OCI-LY3 (cell line): ENCODE data around the gene ATP6V0A1.

ENCODE experiments used
- H2AFZ ChIP-seq: fragments of 200-600, 300-600 bp; shearing (Covaris generic); 2 replicates; pipeline ENCODE4 v1.6.0; 2014; ENCODE audit warnings: antibody characterized with exemption, low read depth, low read length
- H3K27ac ChIP-seq: fragments of 200-600, 300-600 bp; sonication (generic); 2 replicates; pipeline ENCODE4 v1.5.1; 2014; ENCODE audit warnings: mild to moderate bottlenecking, low read length, moderate library complexity, mixed read lengths
- H3K27me3 ChIP-seq: fragments of 200-600, 300-600 bp; sonication (generic); 2 replicates; pipeline ENCODE4 v1.6.1; 2014; ENCODE audit warnings: low read depth, low read length, mixed read lengths
- H3K36me3 ChIP-seq: fragments of 200-600, 300-600 bp; sonication (generic); replicated peaks from 2 replicates; pipeline ENCODE3; 2014; ENCODE audit warnings: low read depth, low read length, mixed read lengths
- H3K4me1 ChIP-seq: fragments of 300-600, 200-600 bp; sonication (generic); 2 replicates; pipeline ENCODE4 v1.6.1; 2014; ENCODE audit warnings: low read length, mixed read lengths
- H3K4me2 ChIP-seq: fragments of 200-600, 300-600 bp; sonication (generic); 2 replicates; pipeline ENCODE4 v1.6.1; 2014; ENCODE audit warnings: low read length, mixed read lengths
- H3K4me3 ChIP-seq: fragments of 300-600, 200-600 bp; sonication (generic); 2 replicates; pipeline ENCODE4 v1.5.1; 2014; ENCODE audit warnings: antibody characterized with exemption, mild to moderate bottlenecking, low read length, moderate library complexity
- H3K79me2 ChIP-seq: fragments of 300-600, 200-600 bp; shearing (Covaris generic); 2 replicates; pipeline ENCODE4 v1.6.1; 2014; ENCODE audit warnings: mild to moderate bottlenecking, low read length, mixed read lengths
- H3K9ac ChIP-seq: fragments of 300-600, 200-600 bp; shearing (Covaris generic); 2 replicates; pipeline ENCODE4 v1.6.0; 2014; ENCODE audit warnings: mild to moderate bottlenecking, low read length, moderate library complexity
- H3K9me3 ChIP-seq: fragments of 200-600, 300-600 bp; shearing (Covaris generic); 2 replicates; pipeline ENCODE4 v1.6.1; 2014; ENCODE audit warnings: low read length, mixed read lengths; ENCODE audit not compliant: insufficient read depth
- H4K20me1 ChIP-seq: fragments of 200-600, 300-600 bp; sonication (generic); 2 replicates; pipeline ENCODE4 v1.6.1; 2016; ENCODE audit warnings: low read length, mixed read lengths; ENCODE audit not compliant: insufficient read depth
- EZH2phosphoT487 ChIP-seq: fragments of 200-600 bp; shearing (Covaris generic); IDR thresholded peaks from 2 replicates; pipeline ENCODE4 v1.6.1; 2018; ENCODE audit warnings: antibody characterized with exemption, mixed run types, low read depth
- TF ChIP-seq, protein P1 (sequence below): fragments of 200-600, 300-600 bp; sonication (generic); IDR thresholded peaks from 2 replicates; pipeline ENCODE4 v1.5.1; 2014; ENCODE audit warnings: antibody characterized with exemption, low read length, low read depth

ATP6V0A1 gene

DNA sequence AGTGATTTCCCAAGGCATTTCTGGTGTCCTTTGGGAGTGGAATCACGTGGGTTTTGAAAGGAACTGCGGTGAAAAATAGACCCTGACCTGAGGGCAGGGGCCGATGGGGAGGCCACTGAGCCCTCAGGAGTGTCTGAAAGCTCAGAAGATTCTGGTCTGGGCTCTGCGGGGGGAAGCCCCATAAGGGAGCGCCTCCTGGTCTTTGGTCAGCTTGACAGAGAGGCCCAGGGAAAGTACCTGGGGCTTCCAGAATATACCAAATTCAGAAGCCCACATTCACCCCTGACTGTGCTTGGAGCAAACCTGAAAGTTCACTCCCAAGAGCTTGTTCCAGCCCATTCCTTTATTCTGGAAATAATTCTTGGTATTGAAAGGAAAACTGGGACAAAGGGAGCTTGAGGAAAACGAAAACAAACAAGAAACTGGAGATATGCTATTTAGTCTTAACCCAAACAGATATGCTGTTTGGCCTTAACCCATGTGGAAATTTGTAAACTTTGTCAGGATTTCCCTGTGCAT, 54.1 kb downstream of the ATP6V0A1 start:
- Histone ChIP-seq H3K79me2 (no peaks in the 10 kb centered on the region), H3K9me3 (no peaks in the 10 kb centered on the region), H4K20me1 (no peaks in the 10 kb centered on the region), H3K27ac (no peak overlapping the region), H3K4me3 (no peak overlapping the region), H3K4me1 (peaks cover 15% of the 10 kb centered on the region), H3K9ac (no peak overlapping the region), H2AFZ (no peak overlapping the region), H3K27me3 (no peaks in the 10 kb centered on the region), H3K36me3 (peaks cover 33% of the 10 kb centered on the region), H3K4me2 (no peak overlapping the region)
- no peak for TF ChIP-seq EZH2phosphoT487
- TF ChIP-seq, protein P1, sequence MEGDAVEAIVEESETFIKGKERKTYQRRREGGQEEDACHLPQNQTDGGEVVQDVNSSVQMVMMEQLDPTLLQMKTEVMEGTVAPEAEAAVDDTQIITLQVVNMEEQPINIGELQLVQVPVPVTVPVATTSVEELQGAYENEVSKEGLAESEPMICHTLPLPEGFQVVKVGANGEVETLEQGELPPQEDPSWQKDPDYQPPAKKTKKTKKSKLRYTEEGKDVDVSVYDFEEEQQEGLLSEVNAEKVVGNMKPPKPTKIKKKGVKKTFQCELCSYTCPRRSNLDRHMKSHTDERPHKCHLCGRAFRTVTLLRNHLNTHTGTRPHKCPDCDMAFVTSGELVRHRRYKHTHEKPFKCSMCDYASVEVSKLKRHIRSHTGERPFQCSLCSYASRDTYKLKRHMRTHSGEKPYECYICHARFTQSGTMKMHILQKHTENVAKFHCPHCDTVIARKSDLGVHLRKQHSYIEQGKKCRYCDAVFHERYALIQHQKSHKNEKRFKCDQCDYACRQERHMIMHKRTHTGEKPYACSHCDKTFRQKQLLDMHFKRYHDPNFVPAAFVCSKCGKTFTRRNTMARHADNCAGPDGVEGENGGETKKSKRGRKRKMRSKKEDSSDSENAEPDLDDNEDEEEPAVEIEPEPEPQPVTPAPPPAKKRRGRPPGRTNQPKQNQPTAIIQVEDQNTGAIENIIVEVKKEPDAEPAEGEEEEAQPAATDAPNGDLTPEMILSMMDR, result no peak

DNA sequence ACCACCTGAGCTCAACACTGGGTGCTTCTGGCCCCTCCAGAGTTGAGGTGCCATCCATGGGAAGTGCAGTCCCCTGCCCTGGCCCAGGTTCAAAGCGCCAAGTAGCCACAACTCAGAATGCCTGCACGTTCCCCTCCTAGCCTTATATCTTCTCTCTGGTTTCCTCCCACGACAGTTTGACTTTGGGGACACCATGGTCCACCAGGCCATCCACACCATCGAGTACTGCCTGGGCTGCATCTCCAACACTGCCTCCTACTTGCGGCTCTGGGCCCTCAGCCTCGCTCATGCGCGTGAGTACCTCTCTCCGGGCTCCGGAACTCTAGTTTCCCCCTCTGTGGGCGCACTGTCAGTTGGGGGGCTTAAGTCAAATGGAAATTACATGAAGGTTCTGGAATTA, 55.0 kb downstream of the ATP6V0A1 start:
- Histone ChIP-seq H3K9ac (no peak overlapping the region), H3K4me3 (no peak overlapping the region), H3K4me1 (peaks cover 15% of the 10 kb centered on the region), H2AFZ (no peak overlapping the region), H3K9me3 (no peaks in the 10 kb centered on the region), H3K27me3 (no peaks in the 10 kb centered on the region), H3K27ac (no peak overlapping the region), H4K20me1 (no peaks in the 10 kb centered on the region), H3K4me2 (no peak overlapping the region), H3K36me3 (peaks cover 24% of the 10 kb centered on the region), H3K79me2 (no peaks in the 10 kb centered on the region)
- no peak for TF ChIP-seq EZH2phosphoT487
- TF ChIP-seq, protein P1, result no peak

DNA sequence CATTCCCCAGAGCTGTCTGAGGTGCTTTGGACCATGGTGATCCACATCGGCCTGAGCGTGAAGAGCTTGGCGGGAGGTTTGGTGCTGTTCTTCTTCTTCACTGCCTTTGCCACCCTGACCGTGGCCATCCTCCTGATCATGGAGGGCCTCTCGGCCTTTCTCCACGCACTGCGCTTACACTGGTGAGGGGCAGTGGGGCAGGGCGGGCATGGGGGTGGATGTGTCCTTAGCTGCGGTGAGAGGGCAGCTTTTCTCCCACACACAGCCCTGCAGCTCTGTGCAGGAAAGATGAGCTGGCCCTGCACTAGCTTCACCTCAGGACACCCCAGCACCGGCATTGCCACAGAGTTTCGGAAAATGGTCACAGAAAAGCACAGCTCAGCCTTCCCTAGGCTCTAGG, 55.6 kb downstream of the ATP6V0A1 start:
- peaks cover 18% of the 10 kb centered on the region for H3K36me3 ChIP-seq

DNA sequence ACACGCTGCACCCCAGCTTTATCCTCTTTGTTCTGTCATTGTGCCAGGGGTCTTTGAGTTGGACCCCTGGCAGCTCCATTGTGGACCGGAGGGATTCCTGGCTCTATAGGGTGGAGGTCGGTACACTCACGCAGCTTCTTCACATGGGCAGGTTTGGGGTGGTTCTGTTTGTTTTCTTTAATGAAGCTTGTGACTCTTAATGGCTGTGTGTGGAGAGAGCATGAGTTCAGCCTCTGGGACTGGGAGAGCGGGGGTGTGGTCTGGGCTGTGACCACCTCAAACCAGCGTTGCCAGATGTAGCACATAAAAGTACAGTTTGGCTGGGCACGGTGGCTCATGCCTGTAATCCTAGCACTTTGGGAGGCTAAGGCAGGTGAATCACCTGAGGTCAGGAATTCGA, 56.2 kb downstream of the ATP6V0A1 start:
- no peak overlapping the region for H3K27ac ChIP-seq
- no peaks in the 10 kb centered on the region for H4K20me1 ChIP-seq
- no peaks in the 10 kb centered on the region for H3K9me3 ChIP-seq
- no peak overlapping the region for H3K9ac ChIP-seq
- no peaks in the 10 kb centered on the region for H3K79me2 ChIP-seq
- H3K36me3 ChIP-seq, result peaks cover 12% of the 10 kb centered on the region
- no peak overlapping the region for H3K4me2 ChIP-seq
- peaks cover 15% of the 10 kb centered on the region for H3K4me1 ChIP-seq
- TF ChIP-seq EZH2phosphoT487, result no peak
- TF ChIP-seq, protein P1, result no peak
- no peak overlapping the region for H3K4me3 ChIP-seq
- H2AFZ ChIP-seq, result no peak overlapping the region
- no peaks in the 10 kb centered on the region for H3K27me3 ChIP-seq

More for the DNA sequence above, 55.6 kb downstream of the ATP6V0A1 start:
- H3K9me3 ChIP-seq, result no peaks in the 10 kb centered on the region
- no peak overlapping the region for H3K4me2 ChIP-seq
- no peak overlapping the region for H3K9ac ChIP-seq
- no peak overlapping the region for H3K27ac ChIP-seq
- no peak overlapping the region for H2AFZ ChIP-seq
- no peak overlapping the region for H3K4me3 ChIP-seq
- H4K20me1 ChIP-seq, result no peaks in the 10 kb centered on the region
- H3K4me1 ChIP-seq, result peaks cover 15% of the 10 kb centered on the region
- H3K27me3 ChIP-seq, result no peaks in the 10 kb centered on the region
- no peak for TF ChIP-seq EZH2phosphoT487
- TF ChIP-seq, protein P1, result no peak
- no peaks in the 10 kb centered on the region for H3K79me2 ChIP-seq
